HG03432 (cell line): ENCODE measurements around the gene GNG12.

Source experiments
- ATAC-seq: cut with Tn5 transposase; IDR thresholded peaks from one replicate; pipeline ENCODE4 v1.9.1; 2021; ENCODE audit warnings: mild to moderate bottlenecking, moderate library complexity; ENCODE audit not compliant: unreplicated experiment

GNG12 gene

DNA sequence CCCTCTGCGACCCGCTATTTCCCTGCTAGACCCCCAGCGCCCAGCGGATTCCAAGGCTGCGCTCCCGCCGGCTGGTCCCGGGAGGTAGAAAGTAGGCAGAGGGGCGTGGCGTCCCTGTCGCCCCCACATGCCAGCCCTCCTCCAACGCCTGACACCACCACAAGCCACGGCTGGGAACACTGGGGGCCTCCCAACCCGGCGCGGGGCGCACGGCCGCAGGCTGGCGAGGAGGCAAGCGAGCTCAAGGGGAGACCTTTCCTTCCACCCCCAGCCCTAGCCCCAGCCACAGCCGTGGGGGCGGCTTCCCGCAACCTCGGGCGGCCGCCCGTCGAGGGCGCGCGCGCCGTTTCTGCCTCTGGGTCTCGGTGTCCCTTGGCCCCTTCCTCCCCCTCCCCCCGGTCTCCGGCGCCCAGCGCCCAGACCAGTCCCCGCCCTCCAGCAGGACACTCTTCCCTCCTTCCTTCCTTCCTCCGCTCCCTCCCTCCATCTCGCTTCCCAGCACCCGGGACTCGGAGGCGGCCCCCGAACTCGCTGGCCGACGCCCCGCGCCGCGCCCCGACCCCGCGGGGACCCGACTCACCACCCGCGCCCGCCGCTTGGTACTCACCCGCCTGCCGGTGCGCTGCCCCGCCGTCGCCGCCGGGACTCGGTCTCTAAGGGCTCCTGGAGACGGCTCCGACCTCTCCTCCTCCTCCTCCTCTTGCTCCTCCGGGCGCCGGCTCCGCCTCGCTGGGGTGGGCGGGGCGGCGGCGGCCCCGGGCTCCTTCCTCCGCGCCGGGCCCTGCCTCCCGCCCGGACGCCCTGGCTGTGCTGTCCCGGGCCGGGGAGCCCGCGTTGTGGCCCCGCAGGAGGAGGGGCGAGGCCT lies at the start of gene GNG12:
Gene GNG12 (minus strand): TSS at position 731 of the 865 bp plus-strand sequence. CDS start 125,781 bp downstream, outside the sequence.
- peak; percentile 79 for ATAC-seq

DNA sequence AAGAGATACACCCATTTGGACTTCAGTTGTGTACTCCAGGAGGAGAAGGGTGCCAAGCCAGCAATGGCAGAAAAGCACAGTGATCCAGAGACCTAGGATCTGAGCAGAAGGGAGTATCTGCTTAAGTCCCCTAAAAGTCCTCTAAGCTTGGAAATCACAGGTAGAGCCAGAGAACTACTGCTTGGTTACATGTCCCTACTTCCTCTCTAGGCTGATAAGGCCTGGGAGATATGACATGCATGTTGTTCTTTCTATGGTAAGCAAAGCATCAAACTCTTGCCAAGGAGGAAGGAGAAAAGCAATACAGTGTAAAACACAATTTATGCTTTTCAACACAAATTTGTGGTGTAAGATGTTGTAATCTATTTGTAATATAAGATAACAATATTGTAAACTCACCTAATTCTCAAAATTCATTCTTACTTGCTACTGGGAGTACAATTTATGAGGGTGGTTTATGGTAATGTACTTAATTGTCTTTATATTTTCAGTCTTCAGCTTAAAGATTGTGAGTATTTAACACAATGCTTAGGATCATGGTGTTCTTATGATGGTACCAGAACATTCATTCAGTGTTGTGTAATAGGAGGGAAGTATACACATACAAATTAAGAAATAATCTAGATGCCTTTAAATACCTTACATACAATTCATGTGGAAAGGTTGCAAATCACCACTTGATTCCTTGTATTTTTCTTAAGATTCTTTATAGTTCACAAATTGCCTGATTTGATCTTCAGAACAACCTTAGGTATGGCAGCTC lies 49.1 kb upstream of the GNG12 start:
- no peak for ATAC-seq

DNA sequence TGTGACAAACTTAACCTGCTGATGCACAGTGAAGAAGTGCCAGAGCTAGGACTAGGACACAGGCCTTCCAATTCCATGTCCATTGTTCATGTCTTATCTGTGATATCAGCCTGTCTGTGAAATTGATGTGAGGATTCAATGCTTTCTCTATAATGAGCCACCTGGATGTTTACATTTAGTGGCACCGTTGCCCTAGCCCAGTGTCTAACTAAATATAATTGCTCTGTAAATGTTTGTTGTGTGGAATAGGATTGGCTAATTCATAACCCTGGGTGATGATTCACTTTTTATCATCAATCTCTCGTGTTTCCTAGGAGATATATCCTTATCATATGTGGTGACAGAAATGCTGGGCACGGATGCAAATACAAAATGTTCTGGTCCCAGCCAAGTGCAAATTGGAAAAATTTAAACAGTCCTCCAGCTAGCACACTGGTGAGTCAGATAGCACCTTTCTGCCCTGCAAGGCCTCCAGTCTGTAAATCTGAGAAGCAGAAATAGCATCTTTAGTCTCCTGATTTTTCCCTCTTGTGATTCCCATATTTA lies 46.9 kb upstream of the GNG12 start:
- ATAC-seq, result no peak

DNA sequence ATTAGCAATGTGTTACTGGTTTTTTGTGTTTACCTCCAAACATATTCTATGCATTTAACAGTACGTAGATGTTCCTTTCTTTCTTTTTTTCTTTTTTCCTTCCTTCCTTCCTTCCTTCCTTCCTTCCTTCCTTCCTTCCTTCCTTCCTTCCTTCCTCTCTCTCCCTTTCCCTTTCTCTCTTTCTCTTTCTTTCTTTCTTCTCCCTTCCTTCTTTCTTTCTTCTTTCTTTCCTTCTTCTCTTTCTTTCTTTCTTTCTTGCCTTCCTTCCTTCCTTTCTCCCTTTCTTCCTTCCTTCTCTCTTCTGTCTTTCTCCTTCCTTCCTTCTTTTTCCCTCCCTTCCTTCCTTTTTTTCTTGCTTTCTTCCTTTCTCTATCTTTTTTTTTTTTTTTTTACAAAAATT lies 46.2 kb upstream of the GNG12 start:
- ATAC-seq, result no peak

DNA sequence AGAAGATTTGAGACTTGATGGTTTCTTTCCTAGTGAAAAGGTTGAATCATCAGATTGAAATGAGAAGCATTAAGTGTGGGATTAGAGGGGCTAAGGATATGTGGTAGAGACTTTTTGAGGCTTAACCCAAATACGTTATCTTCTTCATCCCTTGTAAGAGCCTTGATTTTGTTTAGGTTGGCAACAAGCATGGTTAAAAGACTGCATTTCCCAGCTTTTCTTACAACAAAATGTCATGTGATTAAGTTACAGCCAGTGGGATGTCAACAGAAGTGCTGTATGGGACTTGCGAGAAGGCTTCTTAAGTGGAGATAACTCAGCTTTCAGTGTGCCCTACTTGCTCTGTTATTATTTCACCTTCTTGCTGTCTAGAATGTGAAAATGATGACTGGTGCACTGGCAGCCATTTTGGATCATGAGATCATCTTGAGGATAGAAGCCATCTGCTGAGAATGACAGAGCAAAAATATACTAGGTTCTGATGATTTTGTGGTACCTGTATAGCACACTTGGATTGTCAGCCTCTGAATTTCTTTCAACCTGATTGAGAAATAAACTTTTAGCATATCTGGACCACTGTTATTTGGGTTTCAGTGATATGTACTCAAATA lies 41.3 kb upstream of the GNG12 start:
- no peak for ATAC-seq

DNA sequence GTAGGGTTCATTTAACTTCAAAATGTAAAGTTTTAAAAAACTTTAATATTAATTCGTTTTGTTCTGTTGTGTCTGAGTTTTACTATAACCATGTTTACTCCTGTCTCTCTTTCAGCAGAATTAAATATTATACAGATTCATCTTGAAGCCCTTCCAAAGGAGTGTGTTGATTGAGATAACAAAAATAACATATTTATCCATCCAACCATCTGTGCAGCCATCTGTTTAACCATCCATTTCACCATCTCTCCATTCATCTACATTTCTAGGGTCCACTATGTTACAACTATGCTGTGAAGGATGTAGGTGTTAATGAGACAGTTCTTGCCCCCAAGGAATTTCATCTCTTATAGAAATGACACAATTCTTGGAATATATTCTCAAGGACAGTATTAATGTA lies 36.0 kb upstream of the GNG12 start:
- no peak for ATAC-seq

DNA sequence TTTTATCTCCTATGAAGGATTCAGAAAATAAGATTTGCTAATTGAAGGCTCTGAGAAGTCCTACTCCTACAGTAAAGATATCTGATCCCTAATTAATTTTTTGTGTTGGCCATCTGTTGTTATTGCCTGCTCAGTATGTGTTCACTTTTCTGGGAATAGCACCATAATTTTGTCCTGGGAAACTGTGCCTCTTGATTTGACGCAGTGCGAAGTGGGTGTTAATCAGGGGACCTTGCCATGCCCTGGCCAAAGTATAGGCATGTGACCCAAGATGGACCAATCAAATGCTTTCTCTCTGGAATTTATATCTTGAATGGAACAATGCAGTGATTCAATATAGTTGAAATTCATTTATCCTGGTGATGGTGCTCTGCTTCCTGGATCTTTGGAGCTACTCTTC lies 30.4 kb upstream of the GNG12 start:
- ATAC-seq, result no peak

DNA sequence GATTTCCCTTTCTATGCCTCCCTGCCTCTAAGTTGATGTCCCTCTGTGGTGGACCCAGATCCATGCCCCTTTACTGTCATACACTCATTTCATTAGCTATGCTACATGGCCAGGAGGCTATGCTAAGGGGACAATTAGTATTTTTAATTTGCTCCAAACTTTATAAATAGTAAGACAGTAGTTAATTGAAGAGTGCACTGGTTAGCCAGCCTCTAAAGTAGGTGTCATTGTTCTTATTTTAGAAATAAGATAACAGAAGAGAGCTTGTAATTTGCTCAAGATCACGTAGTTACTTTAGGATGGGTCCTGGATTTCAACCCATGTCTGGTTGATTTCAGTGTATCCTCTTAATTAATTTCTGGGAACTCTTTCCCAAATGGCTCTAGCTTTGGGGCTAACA lies 29.4 kb upstream of the GNG12 start:
- no peak for ATAC-seq

DNA sequence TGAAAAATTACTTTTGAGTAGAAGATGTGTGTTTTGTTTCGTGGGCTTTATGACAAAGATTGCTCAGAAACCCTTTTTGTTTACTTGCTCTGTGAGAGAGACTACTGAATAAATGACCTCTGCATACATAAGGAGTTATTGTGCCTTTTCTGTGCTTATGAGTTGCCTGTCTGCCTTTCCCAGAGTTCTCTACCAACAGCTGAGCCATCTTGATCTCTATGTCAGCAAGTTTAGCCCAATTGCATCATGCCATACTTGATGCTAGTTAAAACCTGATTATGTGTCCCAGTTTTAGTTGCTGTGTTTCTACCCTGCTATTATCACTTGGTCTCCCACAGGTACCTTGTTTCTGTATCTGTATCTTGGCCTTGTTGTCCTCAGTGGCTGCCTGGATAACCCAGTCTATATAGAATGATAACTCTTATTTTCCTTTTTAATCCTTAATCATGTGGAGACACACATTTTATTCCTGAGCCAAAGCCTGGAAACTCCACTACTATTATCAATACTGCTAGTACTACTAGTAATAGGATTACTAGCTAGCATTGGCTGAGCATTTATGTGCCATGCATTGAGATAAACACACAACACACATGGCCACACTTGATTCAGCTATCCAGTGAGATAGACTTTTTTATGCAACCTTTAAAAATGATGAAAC lies 28.7 kb upstream of the GNG12 start:
- ATAC-seq, result no peak

DNA sequence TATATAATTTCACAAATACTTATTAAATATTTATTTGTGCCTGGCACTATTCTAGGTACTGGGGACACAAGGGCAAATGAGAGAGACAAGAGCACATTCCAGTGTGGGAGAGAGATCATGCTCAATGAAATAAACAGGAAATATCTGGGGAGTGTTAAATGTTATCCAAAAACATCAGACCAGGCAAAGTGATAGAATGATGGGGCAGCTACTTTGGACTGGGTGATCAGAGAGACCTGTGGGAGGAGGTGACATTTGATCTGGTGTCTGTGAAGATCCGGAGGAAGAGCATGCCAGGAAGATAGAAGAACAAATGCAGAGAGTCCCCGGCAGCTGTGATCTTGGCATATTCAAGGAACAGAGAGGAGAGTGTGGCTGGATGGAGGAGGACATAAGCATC lies 27.5 kb upstream of the GNG12 start:
- ATAC-seq, result no peak

DNA sequence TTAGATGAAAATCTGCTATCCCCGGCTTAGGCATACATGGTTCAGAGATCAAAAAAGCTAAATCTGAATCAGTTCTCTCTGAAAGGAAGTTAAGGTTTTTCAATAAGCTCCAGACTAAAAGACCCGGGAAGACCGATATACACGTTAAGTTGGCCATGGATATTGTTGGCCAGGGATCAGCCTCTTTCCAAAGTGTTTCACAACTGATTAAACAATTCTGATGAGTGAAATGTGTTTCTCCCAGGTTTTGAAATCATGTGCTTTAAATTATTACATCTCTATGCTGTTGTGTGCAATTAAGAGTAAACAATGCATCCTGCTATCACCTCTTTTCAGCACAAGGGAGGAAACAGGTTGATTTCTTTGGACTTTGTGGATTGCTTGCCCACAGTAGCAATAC lies 23.7 kb upstream of the GNG12 start:
- no peak for ATAC-seq

DNA sequence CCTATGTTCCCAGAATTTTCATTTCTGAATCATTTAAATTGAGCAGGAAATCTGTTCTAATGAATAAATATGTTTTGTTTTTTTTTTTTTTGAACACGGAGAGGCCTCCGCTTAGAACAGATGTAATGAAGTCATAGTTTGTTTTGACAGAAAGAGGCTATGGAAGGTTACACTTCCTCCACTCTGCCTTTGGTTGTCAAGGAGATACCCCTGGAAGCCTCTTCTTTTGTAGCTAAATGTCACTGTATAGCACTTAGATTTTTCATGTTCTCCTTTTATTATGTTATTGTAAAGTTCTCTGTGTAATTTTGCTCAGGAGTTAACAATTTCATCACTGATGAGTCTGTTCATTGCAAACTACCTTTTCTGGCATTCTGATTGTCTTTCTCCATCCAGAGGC lies 22.7 kb upstream of the GNG12 start:
- ATAC-seq, result no peak

DNA sequence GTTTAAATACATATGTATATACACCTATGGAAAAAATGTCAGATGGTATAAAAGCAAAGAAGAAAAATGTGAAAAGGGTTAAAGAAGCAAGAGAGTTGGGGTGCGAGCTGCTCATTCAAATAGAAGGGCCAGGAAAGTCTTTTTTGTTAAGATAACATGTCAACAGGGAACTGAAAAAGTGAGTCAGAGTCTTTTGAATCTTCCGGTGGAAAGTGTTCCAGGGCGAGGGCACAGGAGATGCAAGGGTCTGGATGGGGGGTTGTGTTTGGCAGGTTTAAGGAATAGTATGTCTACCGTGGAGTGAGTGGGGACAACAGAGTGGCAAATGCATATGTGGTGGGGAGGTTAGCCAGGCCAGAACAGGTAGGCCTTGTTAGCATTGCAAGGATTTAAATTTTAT lies 22.2 kb upstream of the GNG12 start:
- ATAC-seq, result no peak

DNA sequence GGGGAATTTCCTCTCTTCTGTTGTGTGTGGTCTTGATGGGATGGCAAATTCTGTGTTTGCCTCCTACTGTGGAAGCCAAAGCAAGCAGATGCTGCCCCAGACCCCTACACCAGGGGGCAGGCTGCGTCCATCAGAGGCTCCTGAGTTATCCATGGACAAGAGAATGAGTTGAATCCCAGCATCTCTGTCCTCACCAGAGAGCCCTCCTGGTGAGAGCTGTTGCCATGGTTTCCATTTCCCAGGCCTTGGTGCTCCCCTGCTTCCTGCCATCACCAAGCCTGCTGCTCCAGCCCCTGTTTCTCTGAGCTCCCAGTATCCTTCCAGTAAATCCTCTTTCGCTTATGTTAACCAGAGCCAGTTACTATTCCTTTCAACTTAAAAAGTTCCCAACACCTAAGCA lies 20.4 kb upstream of the GNG12 start:
- ATAC-seq, result no peak

DNA sequence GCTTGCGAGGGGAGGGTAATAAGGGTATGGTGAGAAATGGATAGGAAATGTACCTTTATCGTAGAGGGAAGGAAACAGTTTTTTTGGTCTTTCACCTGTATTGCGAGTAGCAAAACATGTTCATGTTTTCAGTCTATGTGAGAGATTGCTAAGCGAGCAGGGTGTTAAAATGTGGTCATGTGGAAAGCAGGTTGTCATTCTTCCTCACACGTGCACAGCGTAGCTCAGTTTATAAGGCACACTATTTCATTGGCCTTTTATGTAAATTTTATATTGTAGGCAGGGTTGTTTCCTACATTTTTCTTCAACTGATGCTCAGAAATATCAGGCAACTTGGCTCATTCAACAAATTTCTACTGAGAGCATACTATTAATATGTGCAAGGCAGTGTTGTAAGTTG lies 18.5 kb upstream of the GNG12 start:
- ATAC-seq, result no peak

DNA sequence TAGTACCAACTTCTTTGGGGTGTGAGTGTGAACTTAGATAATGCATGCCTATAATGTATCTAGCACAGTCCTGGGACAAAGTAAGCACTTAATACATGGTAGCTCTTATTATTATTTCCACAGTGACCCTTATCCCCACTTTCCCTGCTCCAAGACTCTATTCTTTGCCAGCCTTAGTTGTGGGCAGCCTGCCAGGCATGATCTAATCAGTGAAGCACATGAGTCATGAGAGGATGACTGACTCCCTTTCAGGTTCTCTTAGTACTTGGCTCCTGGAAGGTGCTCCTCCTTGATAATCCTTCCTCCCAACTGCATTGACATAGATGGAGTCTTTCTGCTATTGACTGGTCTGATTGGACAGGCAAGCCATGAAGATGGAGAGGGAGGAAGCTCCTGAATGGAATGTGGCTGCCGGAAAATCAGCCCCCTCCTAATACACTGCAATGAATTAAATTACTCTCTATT lies 17.4 kb upstream of the GNG12 start:
- ATAC-seq, result no peak

DNA sequence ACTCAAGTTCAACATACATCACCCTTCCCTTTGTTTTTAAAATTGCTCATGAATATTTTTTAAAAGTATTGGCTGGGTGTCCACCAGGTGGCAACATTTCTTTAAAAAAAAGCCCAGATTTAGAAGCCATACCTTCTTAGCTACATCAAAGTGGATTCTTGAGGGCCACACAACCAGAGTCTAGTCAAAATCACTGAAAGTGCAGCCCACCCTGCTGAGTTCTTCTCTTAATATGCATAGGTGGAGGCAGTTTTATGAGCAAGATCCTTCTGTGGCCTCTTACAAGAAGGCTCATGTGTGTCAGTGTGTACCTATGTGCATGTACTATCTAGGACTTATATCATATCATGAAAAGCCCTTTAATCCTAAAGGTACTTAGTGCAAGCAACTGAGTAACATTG lies 16.9 kb upstream of the GNG12 start:
- no peak for ATAC-seq

DNA sequence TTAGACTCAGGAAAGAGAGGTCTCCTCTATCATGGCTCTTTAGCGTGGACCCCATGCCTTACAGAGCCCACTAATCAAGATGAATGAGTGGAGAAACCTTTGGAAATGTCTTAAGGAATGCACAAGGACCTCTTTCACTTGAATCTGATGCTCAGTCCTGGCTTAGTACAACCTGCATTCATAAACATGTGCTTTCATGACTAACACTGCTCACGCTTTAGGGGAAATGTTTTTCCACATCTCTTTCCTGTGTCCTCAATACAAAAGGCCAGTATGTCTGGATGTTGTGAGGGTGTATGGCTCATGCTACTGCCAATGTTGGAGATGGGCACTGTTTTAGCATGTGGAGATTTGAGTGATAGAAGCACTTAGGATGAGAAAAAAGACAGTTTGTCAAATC lies 14.2 kb upstream of the GNG12 start:
- ATAC-seq, result no peak

DNA sequence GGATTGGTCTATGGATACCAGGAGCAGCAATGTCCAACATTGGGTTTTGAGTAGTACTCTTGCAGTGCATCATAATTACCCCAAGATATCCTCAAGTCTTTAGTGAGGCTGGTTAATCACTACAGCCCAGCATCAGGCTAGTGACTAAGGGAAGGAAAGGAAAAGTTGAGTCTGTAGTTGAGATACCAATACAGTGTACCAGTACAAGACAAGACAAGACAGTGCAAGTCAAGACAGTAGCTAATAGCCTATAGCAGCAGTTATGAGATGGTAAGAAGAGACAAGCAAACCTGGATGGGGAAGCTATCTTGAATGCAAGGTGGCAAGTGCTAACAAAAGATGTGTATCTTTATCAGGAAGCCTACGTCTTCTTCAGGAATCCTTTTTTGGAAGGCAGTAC lies 13.3 kb upstream of the GNG12 start:
- no peak for ATAC-seq

DNA sequence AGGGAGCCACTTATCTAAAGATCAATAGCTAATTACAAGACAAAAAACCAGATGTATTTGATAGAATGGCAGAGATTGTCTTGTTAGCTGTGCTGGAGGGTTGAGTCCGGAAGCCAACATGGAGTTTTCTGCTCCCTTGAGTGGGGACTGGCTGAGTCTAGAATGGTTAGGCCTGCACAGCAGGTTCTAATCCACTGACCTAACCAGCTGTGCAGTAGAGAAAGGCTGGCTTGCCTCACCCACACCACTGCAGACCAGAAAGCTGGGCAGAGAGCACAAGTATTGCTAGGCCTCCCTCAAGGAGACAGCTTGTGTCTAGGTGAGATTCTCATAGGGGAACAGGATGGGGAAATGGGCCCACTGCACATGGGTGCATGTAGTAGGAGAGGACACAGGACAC lies 11.7 kb upstream of the GNG12 start:
- no peak for ATAC-seq

DNA sequence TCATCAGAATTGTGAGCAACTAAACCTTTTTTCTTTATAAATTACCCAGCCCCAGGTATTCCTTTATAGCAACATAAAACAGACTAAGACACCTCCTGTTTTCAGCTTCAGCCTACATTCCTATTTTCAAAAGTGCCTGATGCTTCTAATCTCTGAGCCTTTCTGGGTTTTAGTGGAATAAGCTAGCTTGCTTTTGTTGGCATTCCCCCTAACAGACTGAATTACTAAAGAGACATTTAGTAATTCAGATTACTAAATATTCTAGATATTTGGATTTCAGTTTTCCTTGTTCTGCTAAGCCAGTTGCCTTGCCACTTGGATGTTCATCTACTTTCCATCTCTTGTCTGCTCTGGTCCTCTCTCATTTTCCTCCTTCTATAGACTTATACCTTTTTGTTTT lies 10.5 kb upstream of the GNG12 start:
- ATAC-seq, result no peak
